Daoy (cell line): Measurements from ENCODE around the gene SPATA2. TPM values are rescaled to one million over a fixed set of nuclear protein-coding genes. Genes with fewer than 3 reads are reported as not detected.
"Not testable (repeated sequence)": the region's sequence is repeated elsewhere in the genome, so short reads cannot be mapped to it uniquely, and the experiment has no call there.

Experiments used
- DNase-seq: peaks from one replicate; pipeline ENCODE4 v3.0.0-alpha.2; 2015; ENCODE audit warnings: low read depth
- total RNA-seq: library from RNA; depleted of rRNA; stranded (reverse); fragments of >200 nt; shearing (Covaris generic); gene quantifications from 2 replicates; pipeline ENCODE4 v1.2.3, GENCODE V29; 2014

Gene SPATA2
- total RNA-seq, 1 experiment from 2014 or later, result 3.3 TPM

DNA sequence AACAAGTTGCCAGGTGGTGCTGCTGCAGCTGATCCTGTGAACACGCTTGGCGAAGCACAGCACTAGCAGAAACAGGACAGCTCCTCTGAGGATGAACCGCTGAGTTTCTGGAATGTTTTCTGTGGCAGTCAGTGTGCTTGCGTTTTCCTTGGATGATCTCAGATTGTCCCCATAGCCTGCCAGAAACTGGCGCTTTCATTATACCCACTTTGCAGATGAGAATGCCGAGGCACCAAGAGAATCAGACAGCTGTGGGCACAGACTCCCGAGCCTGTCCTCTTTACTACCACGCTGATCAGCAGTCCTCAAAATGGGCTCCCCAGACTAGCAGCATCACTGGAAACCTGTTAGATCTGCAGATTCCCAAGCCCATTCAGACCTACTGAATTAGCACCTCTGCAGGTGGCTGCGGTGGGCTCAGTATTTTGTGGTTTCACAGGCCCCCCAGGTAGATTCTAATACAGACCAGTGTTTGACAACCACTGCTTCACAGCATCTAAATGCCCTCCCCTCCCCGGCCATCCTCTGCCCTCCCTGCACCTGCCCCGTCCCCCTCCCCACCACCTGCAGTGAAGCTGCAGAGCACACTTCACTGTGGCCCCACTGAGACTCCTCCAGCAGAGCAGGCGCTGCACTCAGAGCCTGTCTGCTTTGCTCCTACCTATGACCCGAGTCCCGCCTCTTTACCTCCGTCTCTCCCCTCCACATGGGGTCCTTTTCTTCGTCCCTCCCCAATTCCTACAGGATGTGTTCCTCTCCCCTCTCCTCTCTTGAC lies 29.6 kb downstream of the SPATA2 start:
- DNase-seq, result no peak

DNA sequence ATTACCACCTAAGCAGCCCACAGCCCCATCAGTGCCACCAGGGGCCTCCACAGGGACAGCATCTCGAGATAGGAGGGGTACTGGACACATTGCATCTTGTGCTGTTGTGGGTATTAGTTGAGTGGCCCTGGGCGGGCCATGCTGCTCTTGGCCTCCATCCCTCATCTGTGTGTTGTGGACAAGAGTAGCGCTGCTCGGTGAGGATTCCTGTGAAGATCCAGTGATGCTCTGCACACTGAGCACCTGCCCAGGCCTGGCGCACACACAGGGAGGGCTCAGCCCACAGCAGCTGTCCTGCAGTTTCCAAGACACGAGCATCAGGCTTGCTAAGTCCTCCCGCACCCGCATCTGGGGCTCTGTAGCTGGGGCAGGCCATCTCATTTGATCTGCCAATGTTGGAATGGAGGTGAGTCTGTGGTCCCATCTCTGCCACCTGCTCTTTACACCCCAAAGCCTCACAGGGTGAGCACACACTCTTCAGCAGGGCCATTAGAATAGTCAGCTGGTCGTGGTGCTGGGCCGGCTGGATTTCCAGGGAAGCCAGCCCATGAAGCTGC lies 32.0 kb downstream of the SPATA2 start:
- no peak for DNase-seq

DNA sequence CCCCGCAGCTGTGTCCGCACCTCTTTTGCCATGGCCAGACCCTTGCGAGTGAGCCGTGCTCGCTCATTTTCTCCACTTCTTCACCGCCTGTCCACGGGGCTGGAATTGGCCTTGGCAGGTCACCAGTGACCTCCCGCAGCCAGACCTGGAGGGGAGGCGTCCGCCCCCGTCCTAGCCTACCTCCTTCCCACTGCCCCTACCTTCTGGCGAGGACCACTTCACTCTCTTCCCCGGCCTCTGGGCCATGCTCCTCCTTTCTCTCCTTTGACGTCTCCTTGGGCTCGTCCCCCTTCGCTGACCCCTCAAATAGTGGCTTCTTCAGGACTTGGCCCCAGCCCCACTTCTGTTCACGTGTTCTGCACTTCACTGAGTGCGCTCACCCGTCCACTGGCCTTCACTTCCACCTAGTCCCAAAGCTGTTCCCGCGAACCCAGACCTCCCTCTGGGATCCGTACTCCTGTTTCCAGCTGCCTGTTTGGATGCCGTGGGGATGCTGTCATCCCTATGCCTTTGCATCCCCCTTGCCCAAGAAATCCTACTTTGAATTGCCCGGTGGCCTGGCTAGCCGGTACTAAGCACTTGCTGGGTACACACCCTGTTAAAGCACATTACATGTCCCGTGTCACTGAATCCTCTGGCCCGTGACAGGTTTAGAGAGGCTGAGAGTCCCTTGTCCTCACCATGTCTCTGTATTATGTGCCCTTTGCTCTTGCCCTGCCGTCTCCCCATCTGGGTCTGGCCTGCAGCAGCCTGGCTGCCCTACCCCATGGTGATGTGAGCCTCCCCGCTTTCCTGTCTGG lies 33.0 kb downstream of the SPATA2 start:
- no peak for DNase-seq

DNA sequence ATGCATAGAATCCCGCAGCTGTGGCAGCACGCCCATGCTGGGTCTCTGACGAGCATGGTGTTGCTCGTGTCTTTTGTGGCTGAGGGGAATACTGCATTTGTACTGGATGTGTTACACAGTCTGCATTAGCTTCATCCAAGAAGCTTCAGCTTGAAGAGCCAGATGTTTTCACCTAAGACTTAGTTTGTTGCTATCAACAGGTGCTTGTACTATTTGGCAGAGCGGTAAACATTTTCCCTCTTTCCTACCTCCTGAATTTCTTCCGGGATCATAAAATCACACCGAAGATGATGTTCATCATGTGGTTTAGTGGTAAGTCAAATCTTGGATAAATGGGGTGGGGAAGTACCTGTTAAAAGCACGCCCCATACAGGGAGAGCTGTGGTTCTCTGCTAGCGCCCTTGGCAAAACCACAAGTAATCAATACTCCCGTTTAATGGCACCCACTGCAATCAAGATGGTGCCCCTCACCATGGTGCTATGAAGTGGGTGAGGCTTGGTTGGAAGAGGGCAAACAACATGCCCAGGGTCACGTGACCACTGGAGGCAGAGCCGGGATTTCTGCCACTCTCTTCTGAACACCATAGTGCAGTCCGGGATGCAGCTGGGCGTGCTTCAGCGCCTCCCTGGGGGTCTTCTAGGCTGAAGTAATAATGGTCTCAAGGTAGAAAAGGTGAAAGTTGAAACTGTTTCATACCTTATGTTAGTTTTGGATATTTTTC lies 34.4 kb downstream of the SPATA2 start:
- DNase-seq, result no peak

DNA sequence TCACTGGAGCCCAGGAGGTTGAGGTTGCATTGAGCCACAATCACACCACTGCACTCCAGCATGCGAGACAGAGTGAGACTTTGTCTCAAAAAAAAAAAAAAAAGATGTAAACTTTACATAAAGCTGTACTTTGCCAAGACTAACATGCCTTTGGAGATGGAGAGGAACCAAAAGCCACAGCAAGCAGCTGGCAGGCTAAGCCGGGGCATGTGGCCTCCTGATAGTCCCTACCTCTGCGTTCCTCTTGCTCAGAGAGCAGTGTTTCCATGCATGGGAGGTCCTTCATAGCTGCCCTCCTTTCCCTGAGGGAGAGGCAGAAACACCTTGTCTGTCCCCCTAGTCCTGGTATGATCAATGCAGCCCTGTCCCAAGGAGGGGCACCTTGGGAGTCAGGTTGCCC lies 35.2 kb downstream of the SPATA2 start:
- no peak for DNase-seq

DNA sequence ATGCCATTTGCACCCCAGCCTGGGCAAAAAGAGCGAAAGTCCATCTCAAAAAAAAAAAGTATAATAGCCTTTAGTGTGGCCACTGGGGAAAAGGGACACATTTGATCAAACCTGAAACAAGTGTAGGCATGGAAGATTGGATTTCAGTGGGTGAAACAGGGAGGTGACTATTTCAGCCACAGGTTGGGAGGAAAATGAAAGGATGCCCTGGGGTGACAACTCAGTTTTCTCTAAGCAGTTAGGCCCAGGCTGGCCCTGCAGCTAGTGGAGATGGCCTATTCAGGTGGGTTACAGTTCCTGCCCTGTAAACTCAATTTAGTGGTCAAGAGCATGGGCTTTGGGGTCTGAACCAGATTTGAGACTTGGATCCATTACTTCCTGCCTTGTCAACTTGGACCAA lies 36.4 kb downstream of the SPATA2 start:
- no peak for DNase-seq

DNA sequence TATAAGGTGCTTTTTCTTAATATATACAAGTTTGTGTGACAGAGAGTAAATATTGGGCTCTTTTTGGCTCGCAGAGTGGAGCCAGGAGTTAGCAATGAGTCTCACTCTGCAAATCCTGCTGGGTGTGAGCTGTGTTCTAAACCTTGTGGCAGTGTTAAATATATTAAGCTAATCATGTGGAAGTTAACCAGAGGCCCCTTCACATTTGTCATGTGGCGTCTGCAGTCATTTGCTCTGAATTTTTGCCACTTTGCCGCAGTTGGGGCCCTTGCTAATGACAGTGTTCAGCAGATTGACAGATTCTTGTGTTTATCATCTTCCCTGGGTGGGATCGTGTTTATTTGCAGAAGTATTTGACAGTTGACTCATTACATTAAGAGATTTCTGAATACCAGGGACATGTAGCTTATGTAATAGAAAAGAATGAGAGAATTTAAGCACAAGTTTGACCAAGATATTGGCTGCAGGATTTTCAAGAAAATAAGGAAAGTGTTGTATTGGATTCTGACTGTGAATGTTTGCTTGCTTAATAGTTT lies 37.9 kb downstream of the SPATA2 start:
- no peak for DNase-seq

DNA sequence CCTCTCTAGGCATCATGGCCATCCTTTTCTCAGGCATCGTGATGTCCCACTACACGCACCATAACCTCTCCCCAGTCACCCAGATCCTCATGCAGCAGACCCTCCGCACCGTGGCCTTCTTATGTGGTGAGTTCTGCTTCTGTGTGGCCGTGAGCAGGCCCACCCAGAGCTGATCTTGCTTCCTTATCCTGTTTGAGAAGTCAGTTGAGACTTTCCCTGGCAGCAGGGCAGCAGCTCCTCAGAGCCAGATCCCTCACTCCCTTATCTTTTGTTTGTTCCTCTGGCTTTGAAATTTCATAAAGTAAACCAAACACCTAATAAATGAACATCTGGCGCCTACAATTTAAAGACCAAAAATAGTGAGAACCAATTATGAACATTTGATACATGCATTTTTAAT lies 40.6 kb downstream of the SPATA2 start:
- no peak for DNase-seq

DNA sequence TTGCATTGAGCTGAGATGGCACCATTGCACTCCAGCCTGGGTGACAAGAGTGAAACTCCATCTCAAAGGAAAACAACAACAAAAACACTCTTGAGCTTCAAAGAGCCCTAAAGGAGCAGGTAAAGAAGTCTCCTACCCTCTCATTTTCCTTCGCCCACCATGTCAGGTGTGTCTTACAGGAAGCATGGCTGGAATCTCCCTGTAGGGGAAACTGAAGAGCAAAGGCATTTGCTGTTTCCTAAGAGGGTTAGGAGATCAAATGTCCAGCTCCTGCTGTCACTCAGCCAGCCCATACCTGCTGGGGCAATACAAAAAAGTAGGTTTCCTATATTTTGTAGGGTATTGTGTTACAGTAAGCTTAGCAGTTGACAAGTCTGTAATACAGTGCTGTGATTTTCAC lies 43.3 kb downstream of the SPATA2 start:
- DNase-seq, result no peak

DNA sequence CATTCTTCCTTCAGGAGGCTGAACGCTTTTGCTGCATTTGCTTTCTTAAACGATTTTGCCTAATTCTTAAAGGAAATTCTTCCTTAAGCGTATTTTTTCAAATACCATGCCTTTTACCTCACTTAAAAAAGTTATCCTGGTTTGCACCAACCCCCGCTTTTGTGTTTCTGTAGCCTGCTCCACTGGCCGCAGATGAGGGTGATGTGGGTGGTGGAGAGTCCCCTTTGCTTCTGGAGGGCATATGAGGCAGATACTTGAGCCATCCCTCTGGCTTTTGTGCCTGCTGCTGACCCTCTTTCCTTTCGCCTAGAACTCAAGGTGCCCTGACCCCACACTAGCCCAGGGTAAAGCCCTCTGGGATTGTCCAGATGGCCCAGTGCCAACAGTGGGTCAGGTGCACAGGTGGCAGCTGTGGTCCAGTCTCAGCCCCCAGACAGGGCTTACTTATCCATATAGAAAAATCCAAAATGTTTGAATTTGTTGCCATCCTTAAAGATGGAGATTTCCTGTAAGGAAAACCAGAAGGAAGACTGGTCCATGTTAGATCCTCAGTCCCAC lies 43.9 kb downstream of the SPATA2 start:
- no peak for DNase-seq

DNA sequence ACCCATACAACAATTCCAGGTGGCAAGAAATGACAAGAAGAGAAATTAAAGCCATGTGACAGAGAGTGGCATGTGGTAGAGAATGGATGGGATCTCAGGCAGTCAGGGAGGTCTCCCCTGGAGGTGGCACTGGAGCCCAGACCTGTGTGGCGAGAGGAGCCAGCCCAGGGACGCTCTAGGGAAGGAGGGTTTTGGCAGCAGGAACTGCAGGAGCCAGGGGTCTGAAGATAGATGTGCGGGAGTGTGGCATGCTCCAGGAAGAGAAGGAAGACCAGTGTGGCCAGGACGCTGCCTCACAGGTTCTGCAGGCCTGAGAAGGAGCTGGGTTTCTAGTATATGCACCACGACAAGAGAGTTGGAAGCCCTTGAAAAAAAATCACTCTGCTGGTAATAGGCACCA lies 45.1 kb downstream of the SPATA2 start:
- no peak for DNase-seq

DNA sequence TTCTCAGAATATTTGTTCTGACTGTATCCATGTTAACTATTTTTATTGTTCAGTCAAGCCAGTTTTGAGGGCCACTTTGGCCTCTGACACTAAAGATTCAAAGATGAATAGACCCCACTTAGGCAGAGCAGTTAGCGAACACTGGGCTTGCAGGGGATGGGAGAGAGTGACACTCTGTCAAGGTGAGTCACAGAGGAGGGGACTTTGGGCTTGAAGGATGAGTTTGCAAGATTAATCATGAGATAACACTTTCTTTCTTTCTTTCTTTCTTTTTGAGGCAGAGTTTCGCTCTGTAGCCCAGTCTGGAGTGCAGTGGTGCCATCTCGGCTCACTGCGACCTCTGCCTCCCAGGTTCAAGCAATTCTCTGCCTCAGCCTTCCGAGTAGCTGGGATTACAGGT lies 46.4 kb downstream of the SPATA2 start:
- DNase-seq, result no peak

DNA sequence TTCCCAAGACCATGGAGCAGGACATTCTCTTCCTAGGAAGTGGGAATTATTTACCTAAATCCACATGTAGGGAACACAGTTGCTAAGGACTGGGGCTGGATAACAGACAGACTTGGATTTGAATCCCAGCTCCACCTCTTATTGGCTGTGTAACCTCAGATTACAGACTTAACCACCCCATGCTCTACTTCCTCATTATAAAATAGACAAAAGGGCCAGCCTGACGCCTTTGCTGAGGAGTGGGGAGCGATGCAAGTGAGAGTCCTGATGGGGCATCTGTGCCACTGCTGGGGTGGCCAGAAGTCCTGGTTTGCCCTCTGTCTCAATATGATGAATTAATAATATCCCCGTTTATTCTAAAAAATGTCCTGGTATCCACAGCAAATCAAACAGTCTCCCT lies 46.8 kb downstream of the SPATA2 start:
- DNase-seq, result no peak

DNA sequence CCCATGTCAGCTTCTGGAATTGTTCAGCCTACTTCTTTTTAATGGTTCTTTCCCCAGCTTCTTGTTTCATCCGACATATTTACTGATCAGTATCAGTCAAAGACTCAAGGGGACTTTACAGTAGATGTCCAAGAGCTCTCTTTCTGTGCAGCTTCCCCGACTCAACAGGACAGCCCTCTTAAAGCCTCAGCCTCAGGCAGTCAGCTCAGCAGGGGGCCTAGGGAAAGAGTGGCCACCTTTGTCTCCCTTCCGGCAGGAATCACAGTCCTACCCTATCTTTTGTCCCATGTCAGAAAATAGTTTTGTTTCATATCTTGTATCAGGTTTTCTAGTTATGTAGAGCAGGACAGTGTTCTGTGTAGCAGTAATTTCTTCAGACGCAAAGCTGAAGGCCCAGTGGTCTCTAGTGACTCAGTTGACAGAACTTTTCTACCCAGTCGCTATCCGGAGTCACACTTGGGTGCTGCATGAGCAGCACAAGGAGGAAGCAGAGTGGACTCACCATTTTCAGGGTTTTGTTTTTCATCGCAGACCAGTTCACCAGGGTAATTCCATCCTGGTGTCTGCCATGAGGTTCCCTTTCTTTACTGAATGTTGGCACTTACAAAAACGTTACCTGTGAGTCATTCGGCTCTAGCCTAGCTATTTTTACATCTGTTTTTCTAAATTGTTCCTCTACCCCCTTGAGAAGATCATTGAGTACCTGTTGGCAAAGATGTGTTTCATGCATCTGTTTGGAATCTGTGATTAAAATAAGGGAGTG lies 47.7 kb downstream of the SPATA2 start:
- DNase-seq, result no peak

DNA sequence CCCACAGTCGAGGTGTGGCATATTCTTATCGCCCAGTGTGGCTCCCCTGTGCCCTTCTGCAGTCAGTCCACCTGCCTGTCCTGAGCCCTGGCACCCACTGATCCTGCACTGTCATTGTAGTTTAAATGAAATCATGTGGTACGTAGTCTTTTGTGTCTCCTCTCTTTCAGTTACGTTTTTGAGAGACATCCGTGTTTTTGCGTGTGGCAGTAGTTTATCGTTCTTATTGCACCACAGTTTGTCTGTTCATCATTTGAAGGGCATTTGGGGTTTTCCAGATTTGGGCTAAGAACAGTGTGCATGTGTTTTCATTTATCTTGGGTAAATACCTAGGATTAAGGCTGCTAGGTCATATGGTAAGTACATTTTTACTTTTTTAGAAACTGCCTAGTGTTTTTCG lies 49.3 kb downstream of the SPATA2 start:
- DNase-seq, result peak; percentile 52

DNA sequence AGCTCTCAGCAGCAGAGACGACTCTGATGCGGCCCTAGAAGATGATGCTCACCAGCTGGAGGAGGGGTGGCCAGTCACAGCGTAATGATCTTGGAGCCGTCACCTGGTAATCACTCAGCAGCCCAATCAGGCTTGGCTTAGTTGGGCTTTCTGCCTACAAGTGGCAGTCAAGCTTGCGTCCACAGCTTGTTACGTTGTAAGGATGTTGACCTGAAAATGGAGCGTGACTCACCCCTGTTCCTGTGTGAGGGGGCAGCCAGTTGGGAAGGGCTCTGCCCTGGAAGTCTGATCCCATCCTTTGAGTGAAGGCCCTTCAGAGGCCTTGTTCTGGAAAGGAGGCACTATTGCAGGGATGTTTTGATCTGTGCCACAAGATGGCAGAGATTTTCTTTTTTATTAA lies 49.8 kb downstream of the SPATA2 start:
- DNase-seq, result peak; percentile 82

DNA sequence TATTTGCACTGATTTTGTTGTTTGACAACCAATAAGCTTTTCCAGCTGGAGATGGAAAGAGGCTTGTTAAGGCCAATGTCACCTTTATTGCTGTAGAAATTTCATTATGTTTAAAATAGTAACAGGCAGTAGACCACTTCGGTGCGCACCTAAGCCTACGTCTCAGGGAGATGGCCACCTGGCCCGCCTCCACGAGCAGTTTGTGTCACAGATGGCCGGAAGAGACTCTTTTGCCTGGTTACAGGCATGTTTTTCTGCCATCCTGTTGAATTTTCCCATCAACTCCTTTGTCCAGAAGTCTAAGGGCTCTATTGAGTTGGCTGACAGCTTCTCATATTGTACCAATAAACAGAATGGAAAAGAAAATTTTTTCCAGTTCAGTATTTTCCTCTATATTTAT lies 51.7 kb downstream of the SPATA2 start:
- DNase-seq, result no peak

DNA sequence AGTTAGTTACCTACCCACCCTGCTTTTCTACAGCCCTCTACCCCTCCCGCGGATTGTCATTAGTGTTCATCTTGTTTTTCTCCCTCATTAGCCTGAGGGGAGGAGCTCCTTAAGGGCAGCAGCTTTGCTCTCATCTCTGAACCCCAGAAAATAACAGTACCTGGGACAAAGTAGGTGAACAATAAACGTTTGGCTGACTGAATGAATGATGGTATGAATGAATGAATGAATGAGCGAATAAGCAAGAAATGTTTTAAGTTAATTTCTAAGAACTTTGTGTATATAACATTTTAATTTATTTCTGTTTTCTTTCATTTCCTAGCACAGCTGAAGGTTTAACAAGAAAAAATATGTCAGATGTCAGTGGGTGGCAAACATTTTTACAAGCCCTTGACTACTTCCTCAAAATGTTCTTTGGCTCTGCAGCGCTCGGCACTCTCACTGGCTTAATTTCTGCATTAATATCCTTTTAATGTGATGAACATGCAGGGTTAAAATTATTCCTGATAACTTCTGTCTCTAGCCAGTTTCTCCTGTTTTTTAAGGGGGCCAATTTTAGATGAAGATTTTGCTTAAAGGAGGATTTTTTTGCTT lies 52.6 kb downstream of the SPATA2 start:
- DNase-seq, result no peak

DNA sequence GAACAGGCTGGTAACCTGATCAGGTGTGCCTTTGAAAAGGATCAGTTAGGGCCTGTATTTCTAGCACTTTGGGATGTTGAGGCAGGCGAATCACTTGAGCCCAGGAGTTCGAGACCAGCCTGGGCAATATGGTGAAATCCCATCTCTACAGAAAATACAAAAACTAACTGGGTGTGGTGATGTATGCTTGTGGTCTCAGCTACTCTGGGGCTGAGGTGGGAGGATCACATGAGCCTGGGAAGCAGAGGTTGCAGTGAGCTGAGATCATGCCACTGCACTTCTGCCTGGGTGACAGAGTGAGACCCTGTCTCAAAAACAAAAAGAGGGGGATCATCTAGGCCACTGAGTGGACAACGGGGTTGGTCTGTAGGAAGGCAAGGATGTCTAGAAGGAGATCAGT lies 54.1 kb downstream of the SPATA2 start:
- DNase-seq, result not testable (repeated sequence)

DNA sequence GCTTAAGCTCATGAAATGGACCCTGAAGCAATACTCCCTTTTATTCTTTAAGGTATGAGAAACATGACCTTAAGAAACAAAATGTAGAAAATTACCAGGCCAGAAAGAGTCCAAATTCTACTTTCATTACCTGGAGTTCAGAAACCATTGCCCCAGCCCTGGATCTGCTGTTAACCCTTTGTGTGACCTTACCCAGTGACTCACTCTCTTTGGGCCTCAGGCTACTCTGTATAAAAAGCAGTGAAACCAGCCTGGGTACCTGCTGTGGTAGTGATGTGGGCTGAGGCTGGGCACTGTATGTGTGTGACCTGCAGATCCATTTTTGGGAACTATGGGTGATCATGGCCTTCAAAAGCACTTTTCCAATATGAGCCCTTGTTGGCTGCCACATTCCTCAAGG lies 55.5 kb downstream of the SPATA2 start:
- no peak for DNase-seq

DNA sequence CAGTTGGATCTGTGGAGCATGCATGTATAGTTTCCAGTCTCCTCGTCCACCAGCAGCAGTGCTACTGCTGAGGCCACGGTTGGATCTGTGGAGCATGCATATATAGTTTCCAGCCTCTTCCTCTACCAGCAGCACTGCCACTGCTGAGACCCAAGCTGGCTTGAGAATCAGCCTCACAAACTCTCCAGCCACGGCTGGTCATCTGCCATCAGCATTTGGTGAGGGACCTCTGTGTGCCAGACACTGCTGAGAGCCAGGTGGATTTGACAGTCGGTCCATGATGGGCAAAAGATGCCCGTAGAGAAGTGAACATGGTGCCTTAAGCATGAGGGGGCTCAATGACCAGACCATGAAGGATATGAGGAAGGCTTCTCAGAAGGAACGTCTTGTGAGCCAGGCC lies 56.3 kb downstream of the SPATA2 start:
- DNase-seq, result no peak
